Osteoblast (primary cell): ENCODE results near the gene CCR5AS.

ENCODE experiments used
- DNase-seq: peaks from one replicate; pipeline ENCODE4 v3.0.0; 2011; ENCODE audit warnings: low spot score, mixed read lengths; ENCODE audit not compliant: insufficient read length; ENCODE audit errors: missing footprints
- H2AFZ ChIP-seq: 2 replicates; pipeline ENCODE4 v1.6.0; 2011; ENCODE audit warnings: mild to moderate bottlenecking, low read length
- H3K27ac ChIP-seq: 2 replicates; pipeline ENCODE4 v1.5.1; 2011; ENCODE audit warnings: mild to moderate bottlenecking, low read depth, low read length, moderate library complexity
- H3K27me3 ChIP-seq: 2 replicates; pipeline ENCODE4 v1.6.0; 2012; ENCODE audit warnings: mild to moderate bottlenecking, control low read depth, inconsistent platforms, low read length, moderate library complexity; ENCODE audit not compliant: insufficient read depth
- H3K36me3 ChIP-seq: 2 replicates; pipeline ENCODE4 v1.5.1; 2011; ENCODE audit warnings: mild to moderate bottlenecking, low read length, control low read depth, moderate library complexity; ENCODE audit not compliant: insufficient read depth
- H3K4me1 ChIP-seq: 2 replicates; pipeline ENCODE4 v1.5.1; 2011; ENCODE audit warnings: mild to moderate bottlenecking, low read length, control low read depth, moderate library complexity; ENCODE audit not compliant: insufficient read depth
- H3K4me2 ChIP-seq: 2 replicates; pipeline ENCODE4 v1.6.0; 2011; ENCODE audit warnings: mild to moderate bottlenecking, low read length; ENCODE audit not compliant: insufficient read depth
- H3K4me3 ChIP-seq: fragments of 200-600 bp; sonication (generic); 3 replicates; pipeline ENCODE4 v1.5.1; 2012; ENCODE audit warnings: mild to moderate bottlenecking, low read length, inconsistent platforms; ENCODE audit not compliant: insufficient read depth
- H3K79me2 ChIP-seq: 2 replicates; pipeline ENCODE4 v1.6.0; 2012; ENCODE audit warnings: mild to moderate bottlenecking, low read length, control low read depth, inconsistent platforms; ENCODE audit not compliant: insufficient read depth
- H3K9me3 ChIP-seq: 2 replicates; pipeline ENCODE4 v1.5.1; 2011; ENCODE audit warnings: low read depth, low read length, control low read depth
- H4K20me1 ChIP-seq: 2 replicates; pipeline ENCODE4 v1.6.0; 2012; ENCODE audit warnings: mild to moderate bottlenecking, low read length, control low read depth; ENCODE audit not compliant: insufficient read depth
- CTCF ChIP-seq: IDR thresholded peaks from 2 replicates; pipeline ENCODE4 v1.5.1; 2011; ENCODE audit warnings: mild to moderate bottlenecking, low read depth, low read length, moderate library complexity; ENCODE audit errors: extremely low read depth

Gene CCR5AS

GRCh38 chr3:46378426-46378942 lies 28.4 kb downstream of the CCR5AS start:
- Histone ChIP-seq H3K9me3 (no peaks in the 10 kb centered on the region), H3K4me3 (no peak overlapping the region), H3K36me3 (no peaks in the 10 kb centered on the region), H3K4me2 (no peak overlapping the region), H2AFZ (no peak overlapping the region), H3K27ac (no peak overlapping the region), H3K4me1 (peaks cover 4% of the 10 kb centered on the region), H4K20me1 (no peaks in the 10 kb centered on the region), H3K79me2 (no peaks in the 10 kb centered on the region), H3K27me3 (peaks cover 67% of the 10 kb centered on the region)
- DNase-seq: peak; percentile 56
- TF ChIP-seq CTCF: peak; percentile 79

GRCh38 chr3:46375814-46376213 lies 31.1 kb downstream of the CCR5AS start:
- H3K79me2 ChIP-seq: no peaks in the 10 kb centered on the region
- TF ChIP-seq CTCF: no peak

GRCh38 chr3:46375218-46375617 lies 31.6 kb downstream of the CCR5AS start:
- Histone ChIP-seq H3K36me3 (no peaks in the 10 kb centered on the region), H3K27ac (no peak overlapping the region), H3K4me3 (no peak overlapping the region), H3K79me2 (no peaks in the 10 kb centered on the region), H3K4me2 (no peak overlapping the region), H4K20me1 (no peaks in the 10 kb centered on the region), H3K4me1 (no peaks in the 10 kb centered on the region), H3K27me3 (peaks cover 66% of the 10 kb centered on the region), H2AFZ (no peak overlapping the region), H3K9me3 (no peaks in the 10 kb centered on the region)
- DNase-seq: no peak
- no peak for TF ChIP-seq CTCF

More at GRCh38 chr3:46375814-46376213, 31.1 kb downstream of the CCR5AS start:
- H3K27me3 ChIP-seq: peaks cover 66% of the 10 kb centered on the region
- peaks cover 4% of the 10 kb centered on the region for H3K4me1 ChIP-seq
- H3K36me3 ChIP-seq: no peaks in the 10 kb centered on the region
- no peak for DNase-seq
- no peak overlapping the region for H3K27ac ChIP-seq
- H3K9me3 ChIP-seq: no peaks in the 10 kb centered on the region
- no peak overlapping the region for H2AFZ ChIP-seq
- H3K4me2 ChIP-seq: no peak overlapping the region
- no peak overlapping the region for H3K4me3 ChIP-seq
- H4K20me1 ChIP-seq: no peaks in the 10 kb centered on the region

GRCh38 chr3:46374755-46375154 lies 32.1 kb downstream of the CCR5AS start:
- peaks cover 67% of the 10 kb centered on the region for H3K27me3 ChIP-seq
- no peak overlapping the region for H3K4me2 ChIP-seq
- H3K9me3 ChIP-seq: no peaks in the 10 kb centered on the region
- no peak overlapping the region for H2AFZ ChIP-seq
- H4K20me1 ChIP-seq: no peaks in the 10 kb centered on the region
- H3K4me1 ChIP-seq: no peaks in the 10 kb centered on the region
- no peak overlapping the region for H3K27ac ChIP-seq
- no peaks in the 10 kb centered on the region for H3K36me3 ChIP-seq
- no peak for TF ChIP-seq CTCF
- DNase-seq: no peak
- H3K79me2 ChIP-seq: no peaks in the 10 kb centered on the region
- H3K4me3 ChIP-seq: no peak overlapping the region
